HG03378 (cell line): Measurements from ENCODE around the gene MFNG.

Experiments
- ATAC-seq: cut with Tn5 transposase; IDR thresholded peaks from one replicate; pipeline ENCODE4 v1.9.1; 2021; ENCODE audit warnings: mild to moderate bottlenecking, moderate library complexity; ENCODE audit not compliant: unreplicated experiment

Gene MFNG

DNA sequence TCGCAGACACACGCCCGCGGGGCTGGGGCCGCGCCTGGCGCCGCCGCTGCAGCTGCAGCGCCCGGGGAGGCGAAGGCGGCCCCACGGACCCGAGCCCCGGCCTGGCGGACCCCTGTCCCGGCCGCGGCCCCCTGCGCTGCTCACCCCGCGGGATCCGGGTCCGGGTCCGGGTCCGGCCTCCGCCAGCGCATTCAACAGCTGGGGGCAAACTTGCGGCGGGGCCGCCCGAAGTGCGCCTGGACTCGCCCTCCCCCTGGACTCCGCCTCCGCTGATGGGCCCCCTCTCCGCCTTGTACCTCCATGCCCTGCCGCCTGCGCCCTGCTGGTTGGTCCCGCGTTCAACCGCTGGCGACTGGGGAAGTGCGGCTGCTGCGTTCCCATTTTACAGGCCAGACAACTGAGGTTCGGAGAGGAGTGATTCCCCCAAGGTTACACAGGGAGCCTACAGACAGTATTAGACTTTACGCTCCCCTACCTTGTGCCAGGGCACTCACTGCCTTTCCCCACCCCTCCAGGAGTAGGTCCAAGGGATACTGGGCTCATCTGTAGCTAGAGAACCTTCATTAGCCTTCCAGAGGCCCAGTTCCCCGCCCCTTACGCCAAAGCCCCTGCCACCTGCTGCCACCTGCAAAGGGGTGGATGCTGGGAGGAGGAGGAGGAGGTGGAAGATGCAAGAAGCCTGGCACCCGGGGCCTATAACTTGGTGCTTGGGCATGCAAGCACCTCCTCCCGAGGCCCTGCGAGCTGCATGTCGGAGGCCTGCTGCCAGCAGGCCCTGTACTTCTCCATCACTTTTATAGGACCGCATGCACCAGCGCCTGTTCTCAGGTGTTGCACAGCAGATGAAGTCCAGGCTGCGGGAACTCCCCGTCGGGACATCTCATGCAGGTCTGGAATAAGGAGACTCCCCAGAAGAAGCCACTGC lies 58.2 kb downstream of the MFNG start:
- ATAC-seq = no peak

DNA sequence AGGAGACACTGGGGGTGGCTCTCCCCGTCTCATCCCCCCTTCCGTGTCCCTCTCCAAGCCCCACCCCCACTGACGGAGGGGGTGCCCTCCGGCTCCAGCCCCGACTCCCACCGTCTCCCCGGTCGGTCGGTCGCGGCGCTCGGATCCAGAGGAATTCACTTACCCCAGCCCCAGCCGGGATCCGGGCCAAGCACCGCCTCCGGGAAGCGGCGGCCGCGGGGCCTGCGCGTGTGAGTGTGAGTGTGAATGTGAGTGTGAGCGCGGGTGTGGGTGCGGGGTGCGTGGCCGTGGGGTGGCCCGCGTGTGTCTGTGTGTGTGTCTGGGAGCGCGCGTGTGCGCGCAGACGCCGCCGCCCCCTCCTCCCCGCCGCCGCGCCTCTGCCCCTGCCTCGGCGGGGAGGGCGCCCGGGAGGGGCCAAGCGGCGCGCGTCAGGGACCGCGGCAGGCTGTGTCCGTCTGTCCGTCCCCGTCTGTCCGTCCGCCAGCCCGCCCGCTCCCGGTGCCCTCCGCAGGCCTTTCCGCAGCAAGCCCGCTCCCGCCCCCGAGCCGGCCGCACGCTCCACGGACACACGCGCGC lies 59.0 kb downstream of the MFNG start, which contains the start of gene ELFN2:
TSS of gene ELFN2 (minus strand) at position 345 of the 576 bp plus-strand sequence. CDS start 51,945 bp downstream, outside the sequence.
- no peak for ATAC-seq

DNA sequence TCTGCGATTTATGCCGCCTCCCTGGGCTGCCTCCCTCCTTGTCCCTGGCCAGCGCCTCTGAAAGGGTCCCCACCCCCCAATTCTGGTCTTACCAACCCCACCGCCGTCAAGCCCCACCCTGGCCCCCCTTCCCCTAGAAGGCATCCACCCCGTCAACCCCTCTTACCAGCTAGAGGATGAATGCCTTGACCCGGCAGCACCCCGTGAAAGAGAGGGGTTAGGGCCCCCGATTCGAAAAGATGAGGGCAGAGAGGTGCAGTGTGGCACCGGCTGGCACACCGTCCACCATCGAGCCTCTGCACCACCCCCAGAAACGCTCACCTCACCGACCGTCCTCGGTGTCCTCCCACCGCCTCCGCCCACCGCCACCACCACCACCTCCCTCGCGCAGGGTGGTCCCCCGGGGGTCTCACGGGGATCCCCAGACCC lies 59.5 kb downstream of the MFNG start:
- ATAC-seq = no peak

DNA sequence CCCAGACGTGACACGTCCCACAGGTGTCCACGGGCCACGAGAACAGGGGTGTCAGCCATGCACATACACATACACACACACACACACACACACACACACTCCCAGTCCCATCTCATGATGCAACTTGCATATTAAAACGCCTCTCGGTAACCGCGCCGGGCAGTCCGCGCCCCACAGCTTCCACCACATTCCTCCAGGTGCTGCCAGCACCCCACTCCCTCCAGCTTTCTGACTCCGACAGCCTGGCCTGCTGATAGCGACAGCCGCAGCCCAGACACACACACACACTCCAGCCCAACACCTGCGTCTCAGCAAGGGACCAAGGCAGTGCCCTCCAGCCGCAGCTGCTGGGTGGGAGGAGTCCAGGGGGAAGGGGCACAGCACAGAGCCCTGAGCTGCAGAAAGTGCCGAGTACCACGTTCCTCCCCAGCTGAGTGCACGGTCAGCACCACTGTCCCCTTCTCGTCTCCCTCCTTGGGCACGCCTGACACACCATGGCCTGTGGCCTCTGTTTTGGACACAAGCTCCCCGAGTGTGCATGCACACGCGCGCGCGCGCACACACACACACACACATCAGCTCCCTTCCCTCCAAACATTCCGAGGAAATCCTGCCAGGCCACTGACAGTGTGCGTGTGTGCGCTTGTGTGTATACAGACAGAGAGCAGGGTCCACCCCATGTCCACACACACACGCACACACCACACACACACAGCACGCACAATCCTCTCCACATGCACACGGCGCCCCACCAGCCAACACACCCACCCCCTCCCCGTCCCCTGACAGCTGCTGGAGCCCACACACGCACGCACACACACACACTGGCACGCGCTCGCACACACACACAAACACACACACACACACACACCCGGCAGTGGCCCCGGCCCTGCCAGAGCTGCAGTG lies 60.1 kb downstream of the MFNG start:
- ATAC-seq = no peak

DNA sequence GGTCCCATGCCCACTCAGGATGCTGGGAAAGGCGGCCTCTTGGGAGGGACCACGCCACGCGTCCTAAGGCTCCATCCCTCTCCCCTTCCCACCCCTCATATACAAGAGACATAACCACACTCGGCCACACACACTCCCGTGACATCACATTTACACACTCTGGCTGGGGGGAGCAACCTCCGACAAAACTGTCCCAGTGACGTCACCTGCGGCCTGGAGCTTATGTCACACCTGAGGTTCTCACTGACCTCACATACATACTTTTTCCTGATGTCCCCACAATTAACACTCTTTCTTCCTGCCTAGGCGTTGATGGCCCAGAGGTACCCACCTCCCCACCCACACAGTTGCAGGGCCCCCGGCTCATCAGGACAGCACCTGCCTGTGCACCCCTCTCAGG lies 60.8 kb downstream of the MFNG start:
- ATAC-seq = no peak

DNA sequence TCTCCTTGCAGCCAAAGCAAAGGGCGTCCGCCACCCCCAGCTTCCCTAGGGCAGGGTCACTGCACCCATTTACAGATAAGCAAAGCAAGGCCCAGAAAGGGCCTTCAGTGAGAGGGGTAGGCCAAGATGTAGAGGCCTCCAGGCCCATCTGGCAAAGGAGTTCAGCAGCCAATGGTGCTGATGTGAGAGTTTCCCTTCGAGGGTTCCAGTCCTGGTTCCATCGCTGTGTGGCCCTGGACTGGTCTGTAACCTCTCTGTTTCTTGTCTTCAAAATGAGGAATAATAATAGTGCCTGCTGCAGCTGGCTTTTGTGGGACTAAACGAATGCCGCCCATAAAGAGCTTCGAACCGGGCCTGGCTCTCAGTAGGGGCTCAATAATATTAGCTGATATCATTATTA lies 62.9 kb downstream of the MFNG start:
- ATAC-seq = no peak

DNA sequence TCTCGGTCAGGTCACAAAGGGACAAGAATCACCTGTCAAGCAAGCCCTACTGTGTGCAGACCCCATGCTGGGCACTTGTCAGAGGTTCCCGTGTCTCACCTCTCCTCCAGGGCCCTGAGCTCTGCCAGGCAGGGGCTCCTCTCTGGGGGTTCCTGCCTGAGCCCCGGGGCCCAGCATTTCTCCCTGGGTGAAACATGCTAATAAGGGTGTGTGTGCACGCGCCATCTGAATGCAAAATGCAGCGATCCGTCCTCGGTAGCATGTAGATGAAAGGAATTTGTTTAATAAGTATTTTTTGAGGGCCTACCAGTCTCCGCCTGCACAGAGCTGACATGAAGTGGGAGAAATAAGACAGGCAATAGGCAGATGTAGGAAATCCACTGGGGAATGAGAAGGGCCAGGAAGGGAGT lies 64.7 kb downstream of the MFNG start:
- no peak for ATAC-seq

DNA sequence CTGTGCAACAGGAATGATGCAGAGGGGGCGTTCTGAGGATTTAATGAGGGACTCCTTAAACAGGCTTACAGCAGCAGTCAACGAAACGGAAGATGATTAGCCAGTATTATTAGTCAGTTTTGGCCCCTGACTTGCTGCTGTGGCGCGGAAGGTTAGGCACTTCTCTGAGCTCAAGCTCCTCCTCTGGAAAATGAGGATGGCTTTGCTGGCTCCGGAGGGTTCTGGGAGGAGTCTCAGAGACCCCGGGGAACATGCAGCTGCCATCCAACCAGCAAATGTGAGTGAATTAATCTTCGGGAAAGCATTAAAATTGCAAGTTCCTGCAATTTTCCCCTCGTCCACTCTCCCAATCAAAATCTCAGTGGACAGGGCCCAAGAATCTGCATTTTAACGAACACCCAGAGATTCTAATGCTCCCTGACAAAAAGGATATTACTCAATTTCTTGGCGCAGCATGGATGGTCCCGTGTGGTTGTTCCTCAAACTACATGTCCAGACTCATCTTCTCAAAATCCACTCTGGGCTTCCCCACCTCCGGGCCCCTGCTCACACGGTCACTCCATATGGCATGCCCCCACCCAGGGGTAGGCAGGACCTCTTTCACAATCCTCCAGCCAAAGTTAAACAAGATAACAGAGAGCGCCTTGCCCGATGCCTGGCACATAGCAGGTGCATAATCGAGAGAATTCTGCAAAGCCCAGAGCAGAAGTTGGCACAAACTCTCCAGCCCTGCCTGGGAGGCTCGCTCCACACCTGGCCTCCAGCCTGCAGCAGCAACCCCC lies 65.3 kb downstream of the MFNG start:
- ATAC-seq = no peak

DNA sequence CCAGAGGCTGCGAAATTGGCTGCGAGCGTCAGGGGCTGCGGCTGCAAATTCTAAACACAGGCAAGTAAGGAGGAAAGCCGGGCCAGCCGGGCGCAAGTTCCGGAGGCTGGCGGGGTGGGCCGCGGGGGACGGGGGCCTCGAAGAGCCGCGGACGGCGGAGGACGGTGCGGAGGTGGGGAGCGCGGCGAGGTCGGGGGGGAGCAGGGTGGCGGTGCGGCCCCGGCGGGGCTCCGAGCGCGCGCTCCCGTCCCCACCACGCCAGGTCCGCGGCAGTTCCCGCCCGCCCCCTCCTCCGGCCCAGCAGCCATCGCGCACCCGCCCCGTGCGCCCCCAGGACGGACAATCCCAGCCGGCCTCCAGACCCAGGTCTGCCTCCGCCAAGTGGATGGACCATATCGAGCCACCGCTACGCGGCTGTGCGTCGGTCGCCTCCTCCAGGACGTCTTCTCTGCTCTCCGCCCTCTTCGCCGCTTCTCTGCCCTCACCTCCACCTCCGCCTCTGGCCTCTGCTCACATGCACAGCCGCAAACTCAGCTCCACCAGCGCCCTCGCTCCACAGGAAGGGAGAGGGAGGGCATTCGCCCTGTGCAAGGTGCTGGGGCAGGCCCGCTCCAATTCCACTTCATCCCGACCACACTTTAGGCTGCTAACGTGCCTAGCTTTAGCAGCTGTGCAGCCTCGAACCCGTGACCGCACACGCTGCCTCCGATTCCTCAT lies 66.1 kb downstream of the MFNG start:
- no peak for ATAC-seq

DNA sequence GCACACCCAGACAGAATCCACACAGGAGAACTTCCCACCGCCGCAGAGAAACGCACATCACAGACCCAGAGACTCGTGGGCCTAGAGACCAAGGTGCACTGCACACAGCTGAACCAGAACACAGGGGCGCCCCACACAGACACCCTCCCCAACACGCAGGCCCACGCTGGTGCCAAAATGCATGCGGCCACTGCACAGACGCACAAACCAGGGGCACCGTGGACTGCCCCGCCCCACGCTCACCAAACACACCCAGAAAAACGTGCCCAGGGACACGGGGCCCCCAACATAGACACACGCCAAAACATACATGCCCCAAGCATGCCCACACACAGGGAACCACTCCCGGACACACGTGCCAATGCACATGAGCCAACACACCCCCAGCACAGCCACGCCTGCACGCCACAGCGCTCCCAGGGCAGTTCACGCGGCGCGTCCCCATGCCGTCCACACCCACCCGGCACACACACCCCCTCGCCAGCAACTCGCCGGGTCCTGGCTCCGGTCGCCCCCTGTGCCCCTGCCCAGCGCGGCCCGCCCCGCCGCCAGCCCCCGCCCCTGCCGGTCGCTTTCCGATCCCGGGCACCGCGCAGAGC lies 66.7 kb downstream of the MFNG start:
- ATAC-seq = no peak
